VCaP (cell line): ENCODE results near the gene POLL.

Experiments
- H3K27ac ChIP-seq: fragments of 450-650 bp; 2 replicates; pipeline ENCODE4 v1.5.1; 2017
- CTCF ChIP-seq: fragments of 450-650 bp; conservative IDR thresholded peaks from 2 replicates; pipeline ENCODE4 v1.5.1; 2017; ENCODE audit warnings: mild to moderate bottlenecking, moderate library complexity

The POLL gene

GRCh38 chr10:101580486-101581399, 7.3 kb downstream of the POLL start:
- H3K27ac ChIP-seq: no peak overlapping the region
- no peak for TF ChIP-seq CTCF

GRCh38 chr10:101579516-101579870, 8.6 kb downstream of the POLL start:
- TF ChIP-seq CTCF: no peak
- no peak overlapping the region for H3K27ac ChIP-seq

- H3K27ac ChIP-seq: no peak overlapping the region
- TF ChIP-seq CTCF: no peak
Measured at GRCh38 chr10:101578803-101579515, 9.1 kb downstream of the POLL start.

- no peak for TF ChIP-seq CTCF
- no peak overlapping the region for H3K27ac ChIP-seq
Measured at GRCh38 chr10:101578192-101578591, 9.9 kb downstream of the POLL start.

- H3K27ac ChIP-seq: no peak overlapping the region
- TF ChIP-seq CTCF: no peak
Measured at GRCh38 chr10:101577121-101577871, 10.8 kb downstream of the POLL start.

- no peak for TF ChIP-seq CTCF
- no peak overlapping the region for H3K27ac ChIP-seq
Measured at GRCh38 chr10:101576211-101576863, 11.7 kb downstream of the POLL start.
